OCI-LY7 (cell line): ENCODE data around the gene TSPAN9.

Source experiments
- EZH2phosphoT487 ChIP-seq: fragments of 200-600 bp; sonication (generic); IDR thresholded peaks from 2 replicates; pipeline ENCODE4 v1.6.1; 2018; ENCODE audit warnings: low read depth, borderline replicate concordance, mild to moderate bottlenecking, mixed run types, antibody characterized with exemption, low read length, moderate library complexity, mixed read lengths
- TF ChIP-seq, protein P1 (sequence below): fragments of 200-600 bp; sonication (generic); conservative IDR thresholded peaks from 2 replicates; pipeline ENCODE4 v1.5.1; 2014; ENCODE audit warnings: mild to moderate bottlenecking, antibody characterized with exemption, low read length, moderate library complexity, mixed read lengths

GRCh38 chr12:3185260-3185870 lies 108.2 kb downstream of the TSPAN9 start:
- TF ChIP-seq, protein P1, sequence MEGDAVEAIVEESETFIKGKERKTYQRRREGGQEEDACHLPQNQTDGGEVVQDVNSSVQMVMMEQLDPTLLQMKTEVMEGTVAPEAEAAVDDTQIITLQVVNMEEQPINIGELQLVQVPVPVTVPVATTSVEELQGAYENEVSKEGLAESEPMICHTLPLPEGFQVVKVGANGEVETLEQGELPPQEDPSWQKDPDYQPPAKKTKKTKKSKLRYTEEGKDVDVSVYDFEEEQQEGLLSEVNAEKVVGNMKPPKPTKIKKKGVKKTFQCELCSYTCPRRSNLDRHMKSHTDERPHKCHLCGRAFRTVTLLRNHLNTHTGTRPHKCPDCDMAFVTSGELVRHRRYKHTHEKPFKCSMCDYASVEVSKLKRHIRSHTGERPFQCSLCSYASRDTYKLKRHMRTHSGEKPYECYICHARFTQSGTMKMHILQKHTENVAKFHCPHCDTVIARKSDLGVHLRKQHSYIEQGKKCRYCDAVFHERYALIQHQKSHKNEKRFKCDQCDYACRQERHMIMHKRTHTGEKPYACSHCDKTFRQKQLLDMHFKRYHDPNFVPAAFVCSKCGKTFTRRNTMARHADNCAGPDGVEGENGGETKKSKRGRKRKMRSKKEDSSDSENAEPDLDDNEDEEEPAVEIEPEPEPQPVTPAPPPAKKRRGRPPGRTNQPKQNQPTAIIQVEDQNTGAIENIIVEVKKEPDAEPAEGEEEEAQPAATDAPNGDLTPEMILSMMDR: no peak
- no peak for TF ChIP-seq EZH2phosphoT487
